AG04450 (cell line): ENCODE measurements around the gene FOXP2. TPM values are rescaled to one million over a fixed set of nuclear protein-coding genes. Genes with fewer than 3 reads are reported as not detected.

Experiments used
- CTCF ChIA-PET: fragments of 300-600, 350-600 bp; formaldehyde crosslinking; extraction: SDS; loops from one replicate; lab custom pipeline; 2022; ENCODE audit warnings: antibody characterized with exemption, inconsistent platforms; lab: Charles Lee
- POLR2A ChIA-PET: fragments of 350-600 bp; formaldehyde crosslinking; extraction: SDS; loops from one replicate; lab custom pipeline; 2021; ENCODE audit warnings: antibody characterized with exemption, inconsistent platforms; lab: Yijun Ruan, JAX
- DNase-seq: peaks from one replicate; pipeline ENCODE4 v3.0.0-alpha.2; 2011; ENCODE audit warnings: low read depth, low spot score
- H3K27ac ChIP-seq: one replicate; pipeline ENCODE4 v1.5.1; 2012; ENCODE audit warnings: low read depth, low read length, control low read depth
- H3K27me3 ChIP-seq: one replicate; pipeline ENCODE4 v1.6.0; 2012; ENCODE audit warnings: low read length; ENCODE audit not compliant: control insufficient read depth, insufficient read depth
- H3K4me3 ChIP-seq: 2 replicates; pipeline ENCODE4 v1.5.1; 2011; ENCODE audit warnings: mild to moderate bottlenecking, low read depth, low read length, control low read depth
- H3K9me3 ChIP-seq: 2 replicates; pipeline ENCODE4 v1.5.1; 2012; ENCODE audit warnings: low read length; ENCODE audit not compliant: control insufficient read depth, insufficient read depth
- polyA plus RNA-seq: library from polyadenylated mRNA; depleted of rRNA; stranded (reverse); fragments of >200 nt; gene quantifications from 2 replicates; pipeline ENCODE4 v1.2.3, GENCODE V29; 2011
- TF ChIP-seq, protein P1 (sequence below): IDR thresholded peaks from 2 replicates; pipeline ENCODE4 v1.5.1; 2011; ENCODE audit warnings: low read depth, low read length, control low read depth, inconsistent platforms

FOXP2 gene
- polyA plus RNA-seq, 1 experiment: 2.8 TPM

DNA sequence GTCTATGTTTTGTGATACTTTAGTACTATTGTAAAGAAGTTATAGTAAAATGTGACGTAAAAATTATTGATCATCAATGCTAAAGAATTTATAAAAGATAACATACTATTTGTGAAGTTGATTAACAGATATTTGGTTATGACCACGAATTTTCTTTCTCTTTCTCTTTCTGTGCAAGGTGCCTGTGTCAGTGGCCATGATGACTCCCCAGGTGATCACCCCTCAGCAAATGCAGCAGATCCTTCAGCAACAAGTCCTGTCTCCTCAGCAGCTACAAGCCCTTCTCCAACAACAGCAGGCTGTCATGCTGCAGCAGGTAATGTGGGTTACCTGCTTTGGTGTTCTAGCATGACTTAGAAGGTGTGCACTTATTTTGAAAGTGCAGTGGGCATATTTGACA lies 213.7 kb downstream of the FOXP2 start:
- H3K9me3 ChIP-seq: no peaks in the 10 kb centered on the region
- no peaks in the 10 kb centered on the region for H3K27me3 ChIP-seq
- DNase-seq: no peak
- TF ChIP-seq, protein P1, sequence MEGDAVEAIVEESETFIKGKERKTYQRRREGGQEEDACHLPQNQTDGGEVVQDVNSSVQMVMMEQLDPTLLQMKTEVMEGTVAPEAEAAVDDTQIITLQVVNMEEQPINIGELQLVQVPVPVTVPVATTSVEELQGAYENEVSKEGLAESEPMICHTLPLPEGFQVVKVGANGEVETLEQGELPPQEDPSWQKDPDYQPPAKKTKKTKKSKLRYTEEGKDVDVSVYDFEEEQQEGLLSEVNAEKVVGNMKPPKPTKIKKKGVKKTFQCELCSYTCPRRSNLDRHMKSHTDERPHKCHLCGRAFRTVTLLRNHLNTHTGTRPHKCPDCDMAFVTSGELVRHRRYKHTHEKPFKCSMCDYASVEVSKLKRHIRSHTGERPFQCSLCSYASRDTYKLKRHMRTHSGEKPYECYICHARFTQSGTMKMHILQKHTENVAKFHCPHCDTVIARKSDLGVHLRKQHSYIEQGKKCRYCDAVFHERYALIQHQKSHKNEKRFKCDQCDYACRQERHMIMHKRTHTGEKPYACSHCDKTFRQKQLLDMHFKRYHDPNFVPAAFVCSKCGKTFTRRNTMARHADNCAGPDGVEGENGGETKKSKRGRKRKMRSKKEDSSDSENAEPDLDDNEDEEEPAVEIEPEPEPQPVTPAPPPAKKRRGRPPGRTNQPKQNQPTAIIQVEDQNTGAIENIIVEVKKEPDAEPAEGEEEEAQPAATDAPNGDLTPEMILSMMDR: no peak
- no peak overlapping the region for H3K4me3 ChIP-seq
- POLR2A ChIA-PET: no interaction called here
- CTCF ChIA-PET: interaction anchor here (0.5 to 1.4 kb wide), 2 partner anchors 609 to 1052 kb away, joined by 3 read pairs; no protein-coding TSS in a partner anchor
- H3K27ac ChIP-seq: no peak overlapping the region

DNA sequence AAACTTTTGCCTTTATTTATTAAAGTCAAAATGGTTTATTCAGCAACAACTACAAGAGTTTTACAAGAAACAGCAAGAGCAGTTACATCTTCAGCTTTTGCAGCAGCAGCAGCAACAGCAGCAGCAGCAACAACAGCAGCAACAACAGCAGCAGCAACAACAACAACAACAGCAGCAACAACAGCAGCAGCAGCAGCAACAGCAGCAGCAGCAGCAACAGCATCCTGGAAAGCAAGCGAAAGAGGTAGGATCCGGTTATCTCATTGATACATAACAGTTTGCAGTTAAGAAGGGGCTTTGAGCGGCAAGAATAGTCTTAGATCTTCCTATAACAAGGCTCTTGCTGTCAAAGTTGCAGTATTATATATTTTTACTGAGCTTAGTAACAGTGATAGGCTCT lies 215.1 kb downstream of the FOXP2 start:
- Histone ChIP-seq H3K9me3 (no peaks in the 10 kb centered on the region), H3K4me3 (no peak overlapping the region), H3K27ac (no peak overlapping the region), H3K27me3 (no peaks in the 10 kb centered on the region)
- POLR2A ChIA-PET: no interaction called here
- CTCF ChIA-PET: interaction anchor here (0.6 kb wide), 1 partner anchor 33 kb away, joined by 3 read pairs; no protein-coding TSS in a partner anchor
- DNase-seq: no peak
- TF ChIP-seq, protein P1: no peak

DNA sequence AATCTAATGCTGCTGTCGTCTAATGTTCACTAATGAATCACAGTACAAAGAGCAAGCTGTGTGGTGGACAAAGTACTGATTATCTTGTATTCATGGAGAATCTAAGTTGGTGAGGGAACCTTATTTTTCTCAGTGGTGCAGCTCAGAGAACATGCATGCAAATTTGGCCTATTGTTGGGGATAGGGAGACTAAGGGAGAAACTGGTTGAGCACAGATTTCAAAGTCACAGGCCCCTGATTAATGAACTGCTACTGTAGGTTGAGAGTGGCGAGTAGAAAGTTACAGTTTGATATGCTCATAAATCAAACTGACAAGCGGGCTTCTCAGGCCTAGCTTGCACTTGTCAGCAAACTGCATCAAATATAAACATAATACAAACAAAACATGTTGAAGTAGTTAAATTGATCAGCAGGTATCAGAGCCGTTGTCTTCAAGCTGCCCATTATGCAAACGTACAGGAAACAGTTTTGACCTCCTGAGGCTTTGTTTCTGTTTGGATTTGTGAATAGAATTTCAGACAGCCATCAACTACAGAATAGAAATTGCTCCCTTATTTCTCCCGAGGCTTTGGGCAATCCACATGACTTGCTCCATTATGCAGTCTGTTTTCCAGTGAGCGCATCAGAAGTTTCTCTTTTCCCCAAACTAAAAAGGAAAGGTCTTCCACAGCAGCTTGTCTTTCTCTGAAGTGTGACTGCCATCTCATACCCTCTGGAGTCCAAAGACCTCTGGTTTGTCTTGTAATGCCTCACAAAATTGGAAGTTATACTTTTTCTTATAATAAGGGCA lies 215.8 kb downstream of the FOXP2 start:
- Histone ChIP-seq H3K4me3 (no peak overlapping the region), H3K9me3 (no peaks in the 10 kb centered on the region), H3K27ac (no peak overlapping the region), H3K27me3 (no peaks in the 10 kb centered on the region)
- TF ChIP-seq, protein P1: no peak
- ChIA-PET CTCF (interaction anchor here (0.6 kb wide), 1 partner anchor 33 kb away, joined by 3 read pairs; no protein-coding TSS in a partner anchor), POLR2A (no interaction called here)
- no peak for DNase-seq

DNA sequence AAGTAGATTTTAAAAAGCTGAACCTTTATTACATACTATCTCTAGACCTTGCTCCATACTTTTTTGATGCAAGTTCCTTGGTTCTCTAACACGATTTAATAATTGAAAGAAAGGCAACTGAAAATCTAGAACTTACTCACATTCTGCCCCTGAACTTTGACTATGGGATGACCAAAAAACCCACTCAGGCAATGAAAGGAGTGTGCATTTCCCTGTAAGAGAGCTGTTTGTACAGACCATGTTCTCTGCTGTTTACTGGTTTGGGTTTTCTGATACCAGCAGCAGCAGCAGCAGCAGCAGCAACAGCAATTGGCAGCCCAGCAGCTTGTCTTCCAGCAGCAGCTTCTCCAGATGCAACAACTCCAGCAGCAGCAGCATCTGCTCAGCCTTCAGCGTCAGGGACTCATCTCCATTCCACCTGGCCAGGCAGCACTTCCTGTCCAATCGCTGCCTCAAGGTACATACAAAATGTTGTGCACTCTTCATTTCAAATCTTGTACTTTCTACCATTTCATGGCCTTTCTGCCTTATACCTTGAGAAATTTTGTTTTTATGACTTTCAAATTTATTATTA lies 216.7 kb downstream of the FOXP2 start:
- ChIA-PET CTCF (no interaction called here), POLR2A (no interaction called here)
- Histone ChIP-seq H3K9me3 (no peaks in the 10 kb centered on the region), H3K27me3 (no peaks in the 10 kb centered on the region), H3K27ac (no peak overlapping the region), H3K4me3 (no peak overlapping the region)
- no peak for DNase-seq
- TF ChIP-seq, protein P1: no peak

DNA sequence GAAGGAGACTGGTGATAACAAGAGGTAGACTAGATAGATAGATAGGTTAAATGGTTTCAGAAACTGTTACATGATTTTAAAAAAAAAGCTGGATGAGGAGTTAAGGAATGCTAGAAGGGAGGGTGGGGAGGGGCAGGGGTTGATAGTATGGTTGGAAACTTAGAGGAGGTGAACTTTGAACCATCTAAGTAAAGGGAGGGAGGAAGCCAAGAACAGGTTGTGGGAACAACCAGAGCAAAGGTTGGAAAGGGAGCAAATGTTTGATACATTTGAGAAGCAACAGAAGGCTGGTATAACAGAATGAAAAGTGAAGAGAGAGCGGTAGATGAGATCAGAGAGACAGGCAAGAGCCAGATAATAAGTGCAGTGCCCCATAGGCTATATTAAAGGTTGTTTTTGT lies 224.8 kb downstream of the FOXP2 start:
- TF ChIP-seq, protein P1: no peak
- H3K9me3 ChIP-seq: no peaks in the 10 kb centered on the region
- DNase-seq: no peak
- CTCF ChIA-PET: no interaction called here
- POLR2A ChIA-PET: no interaction called here
- H3K27ac ChIP-seq: no peak overlapping the region
- H3K27me3 ChIP-seq: no peaks in the 10 kb centered on the region
- H3K4me3 ChIP-seq: no peak overlapping the region
